Transverse colon (tissue), 4 donors: ENCODE results near the gene DTNBP1. TPM values are rescaled to one million over a fixed set of nuclear protein-coding genes. Genes with fewer than 3 reads are reported as not detected.

Experiments used
- DNase-seq: peaks from one replicate; pipeline ENCODE4 v3.0.0-alpha.2; 2019
- H3K27ac ChIP-seq, 4 donors: fragments of 200-600 bp; sonication (generic); 2 replicates each; pipeline ENCODE4 v1.5.1; 2016 to 2018; ENCODE audit warnings: inconsistent platforms in 4 of 4
- H3K27me3 ChIP-seq: fragments of 200-600 bp; sonication (generic); 2 replicates; pipeline ENCODE4 v1.5.1; 2017; ENCODE audit warnings: inconsistent platforms
- H3K36me3 ChIP-seq, 4 donors: fragments of 200-600 bp; sonication (generic); 2 replicates each; pipeline ENCODE4 v1.5.1; 2017 to 2019; ENCODE audit warnings: inconsistent platforms in 4 of 4
- H3K4me1 ChIP-seq, 4 donors: fragments of 200-600 bp; sonication (generic); 2 replicates each; pipeline ENCODE4 v1.5.1; 2017 to 2020; ENCODE audit warnings: inconsistent platforms in 4 of 4
- H3K4me3 ChIP-seq, 4 donors: fragments of 200-600 bp; sonication (generic); 1 replicate in 1 of 4; 2 replicates in 3 of 4; pipeline versions ENCODE4 v1.5.1 to v1.6.1; 2017 to 2019; ENCODE audit warnings: inconsistent platforms in 4 of 4
- H3K9me3 ChIP-seq, 2 donors: fragments of 200-600 bp; sonication (generic); 2 replicates each; pipeline ENCODE4 v1.5.1; 2017 to 2019; ENCODE audit warnings: inconsistent platforms in 2 of 2
- EP300 ChIP-seq: sonication (generic); formaldehyde crosslinking; IDR thresholded peaks from one replicate; pipeline ENCODE4 v1.6.1; 2017; ENCODE audit warnings: antibody characterized with exemption, low read depth
- POLR2A ChIP-seq: fragments of 450-650 bp; IDR thresholded peaks from one replicate; pipeline ENCODE4 v1.6.1; 2016; ENCODE audit warnings: antibody characterized with exemption, mild to moderate bottlenecking, moderate library complexity
- POLR2AphosphoS5 ChIP-seq, 3 donors: sonication (generic); formaldehyde crosslinking; IDR thresholded peaks; one replicate each; pipeline ENCODE4 v1.6.1; 2016; ENCODE audit warnings: antibody characterized with exemption in 3 of 3
- WGBS, 2 donors: methylation state at CpG; one replicate each; pipeline ENCODE4 v1.1.5; 2018; ENCODE audit warnings: low coverage in 1 of 2; 5-methylcytosine and 5-hydroxymethylcytosine counted together
- in situ Hi-C, 4 donors: fragments of 200-750 bp; cut with MboI; loops; one replicate each; pipeline versions ENCODE4 v1.15.0 to v1.15.1; 2017; ENCODE audit warnings: low sequenced_read_pairs in 3 of 4, low pct_ligation_motif_present in 1 of 4, low pct_unique_long_range_greater_than_20kb in 1 of 4
- intact Hi-C: fragments of 100-400 bp; cut with DNase I; formaldehyde crosslinking; loops from one replicate; pipeline ENCODE4 v1.15.1; 2023; ENCODE audit warnings: low total_unique reads
- total RNA-seq, 4 donors: library from RNA; depleted of rRNA; stranded (reverse); fragments of >200 nt; gene quantifications; one replicate each; pipeline ENCODE4 v1.1.0, GENCODE V29; 2016
- TF ChIP-seq, protein P1 (sequence below), 5 experiments: fragments of 200-600 bp in 3 of 5; fragments of 450-650 bp in 2 of 5; sonication (generic) in 3 of 5; IDR thresholded peaks; 1 replicate in 2 of 5; 2 replicates in 3 of 5; pipeline ENCODE4 v1.5.1; 2016 to 2017; ENCODE audit warnings: antibody characterized with exemption in 5 of 5, inconsistent platforms in 3 of 5, mild to moderate bottlenecking in 2 of 5, moderate library complexity in 1 of 5

DTNBP1 gene
- total RNA-seq, 4 donors from 2014 or later: 6.0 to 20.3 (median 16.0) TPM

- Histone ChIP-seq H3K9me3 (no peaks in the 10 kb centered on the region), H3K4me3 (no peak overlapping the region), H3K36me3 (no peaks in the 10 kb centered on the region), H3K27me3 (no peaks in the 10 kb centered on the region), H3K27ac (no peak overlapping the region), H3K4me1 (peaks cover 0 to 11% (median 0%) of the 10 kb centered on the region in 4 donors)
- intact Hi-C loops (no loop called here), in situ Hi-C loops (no loop called here)
- DNase-seq: no peak
- 85 to 88% methylated on average over 2 of the region's 2 CpGs for WGBS, 2 donors
- TF ChIP-seq EP300: no peak
- TF ChIP-seq POLR2A: no peak
- TF ChIP-seq, protein P1, sequence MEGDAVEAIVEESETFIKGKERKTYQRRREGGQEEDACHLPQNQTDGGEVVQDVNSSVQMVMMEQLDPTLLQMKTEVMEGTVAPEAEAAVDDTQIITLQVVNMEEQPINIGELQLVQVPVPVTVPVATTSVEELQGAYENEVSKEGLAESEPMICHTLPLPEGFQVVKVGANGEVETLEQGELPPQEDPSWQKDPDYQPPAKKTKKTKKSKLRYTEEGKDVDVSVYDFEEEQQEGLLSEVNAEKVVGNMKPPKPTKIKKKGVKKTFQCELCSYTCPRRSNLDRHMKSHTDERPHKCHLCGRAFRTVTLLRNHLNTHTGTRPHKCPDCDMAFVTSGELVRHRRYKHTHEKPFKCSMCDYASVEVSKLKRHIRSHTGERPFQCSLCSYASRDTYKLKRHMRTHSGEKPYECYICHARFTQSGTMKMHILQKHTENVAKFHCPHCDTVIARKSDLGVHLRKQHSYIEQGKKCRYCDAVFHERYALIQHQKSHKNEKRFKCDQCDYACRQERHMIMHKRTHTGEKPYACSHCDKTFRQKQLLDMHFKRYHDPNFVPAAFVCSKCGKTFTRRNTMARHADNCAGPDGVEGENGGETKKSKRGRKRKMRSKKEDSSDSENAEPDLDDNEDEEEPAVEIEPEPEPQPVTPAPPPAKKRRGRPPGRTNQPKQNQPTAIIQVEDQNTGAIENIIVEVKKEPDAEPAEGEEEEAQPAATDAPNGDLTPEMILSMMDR (IDR thresholded peaks at IDR 0.05): no peak
- no peak for TF ChIP-seq POLR2AphosphoS5 (IDR thresholded peaks at IDR 0.05)
These were observed 82.5 kb downstream of the DTNBP1 start for GRCh38 chr6:15580326-15580725.

- intact Hi-C loops (no loop called here), in situ Hi-C loops (no loop called here)
- DNase-seq: no peak
- H3K4me3 ChIP-seq: no peak overlapping the region
- no peaks in the 10 kb centered on the region for H3K9me3 ChIP-seq
- H3K27ac ChIP-seq: no peak overlapping the region
- no peaks in the 10 kb centered on the region for H3K27me3 ChIP-seq
- H3K4me1 ChIP-seq: peaks cover 0 to 11% (median 0%) of the 10 kb centered on the region in 4 donors
- TF ChIP-seq, protein P1 (IDR thresholded peaks at IDR 0.05): no peak
- TF ChIP-seq POLR2AphosphoS5 (IDR thresholded peaks at IDR 0.05) (no peak), EP300 (no peak), POLR2A (no peak)
- H3K36me3 ChIP-seq: no peaks in the 10 kb centered on the region
- WGBS, 2 donors: 92% methylated on average over 3 of the region's 3 CpGs
These were observed 84.0 kb downstream of the DTNBP1 start for GRCh38 chr6:15578716-15579391.

- no peaks in the 10 kb centered on the region for H3K9me3 ChIP-seq
- intact Hi-C loops: no loop called here
- H3K36me3 ChIP-seq: no peaks in the 10 kb centered on the region
- in situ Hi-C loops: no loop called here
- TF ChIP-seq EP300: no peak
- TF ChIP-seq POLR2A: no peak
- TF ChIP-seq, protein P1 (IDR thresholded peaks at IDR 0.05): no peak
- DNase-seq: no peak
- H3K4me3 ChIP-seq: no peak overlapping the region
- 71 to 84% methylated on average over 5 to 7 of the region's 7 CpGs for WGBS, 2 donors
- peaks cover 0 to 11% (median 0%) of the 10 kb centered on the region in 4 donors for H3K4me1 ChIP-seq
- H3K27me3 ChIP-seq: no peaks in the 10 kb centered on the region
- H3K27ac ChIP-seq: no peak overlapping the region
These were observed 85.2 kb downstream of the DTNBP1 start for GRCh38 chr6:15577550-15578171.

DNA sequence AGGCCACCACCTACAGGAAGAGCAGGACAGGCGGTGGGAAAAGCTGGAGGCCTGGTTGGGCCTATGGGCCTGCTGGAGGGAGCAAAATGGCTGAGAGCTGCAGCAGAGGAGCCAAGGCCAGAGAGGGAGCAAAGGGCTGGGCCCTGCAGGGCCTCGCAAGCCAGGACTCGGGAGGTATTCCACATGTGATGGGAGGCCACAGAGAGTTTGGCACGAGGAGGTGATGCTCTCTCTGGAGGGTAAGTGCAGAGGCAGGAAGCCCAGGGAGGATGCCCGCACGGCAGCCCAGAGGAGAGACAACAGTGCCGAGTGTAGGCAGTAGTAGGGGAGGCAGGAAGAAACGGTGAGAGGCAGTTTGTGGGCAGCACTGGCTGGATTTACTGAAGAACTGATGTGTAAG, 85.7 kb downstream of the DTNBP1 start:
- intact Hi-C loops (no loop called here), in situ Hi-C loops (no loop called here)
- 85 to 92% methylated on average over 8 of the region's 8 CpGs for WGBS, 2 donors

More for the DNA sequence above, 85.7 kb downstream of the DTNBP1 start:
- Histone ChIP-seq H3K36me3 (no peaks in the 10 kb centered on the region), H3K9me3 (no peaks in the 10 kb centered on the region), H3K4me3 (no peak overlapping the region), H3K27ac (no peak overlapping the region), H3K27me3 (no peaks in the 10 kb centered on the region), H3K4me1 (peaks cover 0 to 11% (median 0%) of the 10 kb centered on the region in 4 donors)
- TF ChIP-seq, protein P1 (IDR thresholded peaks at IDR 0.05): no peak
- TF ChIP-seq POLR2A (no peak), EP300 (no peak), POLR2AphosphoS5 (IDR thresholded peaks at IDR 0.05) (no peak)
- DNase-seq: no peak
